Keratinocyte (primary cell): ENCODE results near the gene ALG6. TPM values are rescaled to one million over a fixed set of nuclear protein-coding genes. Genes with fewer than 3 reads are reported as not detected.

Source experiments
- DNase-seq: peaks from one replicate; pipeline ENCODE4 v3.0.0-alpha.2; 2011; ENCODE audit warnings: low read depth, missing footprints, low spot score
- FAIRE-seq: peaks from 2 replicates; lab custom pipeline; 2011; peaks lifted over from hg19 to GRCh38; lab: Jason Lieb, UNC
- H2AFZ ChIP-seq: 2 replicates; pipeline ENCODE4 v1.6.0; 2012; ENCODE audit warnings: low read length, control low read depth, inconsistent platforms; ENCODE audit not compliant: control insufficient read depth
- H3K27ac ChIP-seq: 2 replicates; pipeline ENCODE4 v1.5.1; 2011; ENCODE audit warnings: low read length; ENCODE audit not compliant: control insufficient read depth, insufficient read depth
- H3K27me3 ChIP-seq: 3 replicates; pipeline ENCODE4 v1.6.0; 2011; ENCODE audit warnings: low read length; ENCODE audit not compliant: control insufficient read depth, insufficient read depth; ENCODE audit errors: extremely low read depth
- H3K36me3 ChIP-seq, 2 experiments: 2 replicates in 1 of 2; 3 replicates in 1 of 2; pipeline ENCODE4 v1.5.1; 2011; ENCODE audit warnings: low read length in 2 of 2, mild to moderate bottlenecking in 1 of 2; ENCODE audit not compliant: control insufficient read depth in 2 of 2, insufficient read depth in 2 of 2; ENCODE audit errors: extremely low read depth in 1 of 2
- H3K4me1 ChIP-seq: 3 replicates; pipeline ENCODE4 v1.5.1; 2011; ENCODE audit warnings: low read length; ENCODE audit not compliant: control insufficient read depth, insufficient read depth; ENCODE audit errors: extremely low read depth
- H3K4me2 ChIP-seq: 3 replicates; pipeline ENCODE4 v1.6.0; 2011; ENCODE audit warnings: low read depth, low read length; ENCODE audit not compliant: control insufficient read depth, insufficient read depth; ENCODE audit errors: extremely low read depth
- H3K4me3 ChIP-seq, 3 experiments: fragments of 200-600 bp in 1 of 3; sonication (generic) in 1 of 3; 2 replicates in 2 of 3; 3 replicates in 1 of 3; pipeline ENCODE4 v1.5.1; 2011 to 2016; ENCODE audit warnings: low read length in 3 of 3, mild to moderate bottlenecking in 3 of 3, control low read depth in 2 of 3, inconsistent platforms in 1 of 3, low read depth in 1 of 3, mixed read lengths in 1 of 3, mixed run types in 1 of 3, moderate library complexity in 1 of 3; ENCODE audit not compliant: control insufficient read depth in 2 of 3, insufficient read depth in 2 of 3; ENCODE audit errors: extremely low read depth in 1 of 3
- H3K79me2 ChIP-seq: 2 replicates; pipeline ENCODE4 v1.6.0; 2012; ENCODE audit warnings: low read length; ENCODE audit not compliant: control insufficient read depth, insufficient read depth
- H3K9ac ChIP-seq: 3 replicates; pipeline ENCODE4 v1.6.0; 2011; ENCODE audit warnings: low read length; ENCODE audit not compliant: control insufficient read depth, insufficient read depth; ENCODE audit errors: extremely low read depth
- H3K9me1 ChIP-seq: 3 replicates; pipeline ENCODE4 v1.6.0; 2011; ENCODE audit warnings: low read length; ENCODE audit not compliant: control insufficient read depth, insufficient read depth; ENCODE audit errors: extremely low read depth
- H3K9me3 ChIP-seq: 2 replicates; pipeline ENCODE4 v1.5.1; 2012; ENCODE audit warnings: low read depth, low read length; ENCODE audit not compliant: control insufficient read depth
- H4K20me1 ChIP-seq: 3 replicates; pipeline ENCODE4 v1.6.0; 2011; ENCODE audit warnings: low read length; ENCODE audit not compliant: control insufficient read depth, insufficient read depth; ENCODE audit errors: extremely low read depth
- CTCF ChIP-seq, 3 experiments: IDR thresholded peaks in 1 of 3; conservative IDR thresholded peaks in 1 of 3; optimal IDR thresholded peaks in 1 of 3; 2 replicates in 2 of 3; 3 replicates in 1 of 3; pipeline versions ENCODE3 to v1.5.1; 2011; ENCODE audit warnings: low read length in 3 of 3, mild to moderate bottlenecking in 3 of 3, moderate library complexity in 2 of 3, control low read depth in 1 of 3, inconsistent platforms in 1 of 3; ENCODE audit not compliant: insufficient read depth in 2 of 3; ENCODE audit errors: extremely low read depth in 1 of 3
- EZH2 ChIP-seq: IDR thresholded peaks from one replicate; pipeline ENCODE4 v1.6.1; 2012; ENCODE audit warnings: inconsistent platforms, mild to moderate bottlenecking, low read length, moderate library complexity
- dilution Hi-C: fragments of 300-500 bp; cut with MboI; formaldehyde crosslinking; loops from one replicate; pipeline ENCODE4 v1.7.0; 2020; ENCODE audit warnings: low sequenced_read_pairs; ENCODE audit not compliant: extremely low pct_ligation_motif_present
- polyA plus RNA-seq, 5 experiments: library from polyadenylated mRNA; depleted of rRNA in 3 of 5; stranded (reverse) in 3 of 5; stranded (forward) in 1 of 5; unstranded in 1 of 5; fragments of >200 nt; gene quantifications; 1 replicate in 1 of 5; 2 replicates in 3 of 5; 3 replicates in 1 of 5; pipeline versions ENCODE4 v1.2.1 to v1.2.3, GENCODE V29; 2011 to 2012; ENCODE audit warnings: missing spikeins in 2 of 5, low read depth in 1 of 5, low replicate concordance in 1 of 5

The ALG6 gene
- polyA plus RNA-seq, 1 donor (not counting 4 experiments of a cell fraction or from before 2014, with no cell fraction given): 20.5 TPM

- no peak for FAIRE-seq
These were observed 40.9 kb downstream of the ALG6 start for GRCh38 chr1:63408331-63408730.

GRCh38 chr1:63411066-63411465, 43.6 kb downstream of the ALG6 start:
- Histone ChIP-seq H3K79me2 (no peaks in the 10 kb centered on the region), H3K4me2 (no peak overlapping the region), H3K9me3 (no peaks in the 10 kb centered on the region), H4K20me1 (no peaks in the 10 kb centered on the region), H3K9ac (no peak overlapping the region), H3K27me3 (no peaks in the 10 kb centered on the region), H3K4me3 (no peak overlapping the region), H3K9me1 (no peaks in the 10 kb centered on the region), H2AFZ (no peak overlapping the region), H3K4me1 (no peaks in the 10 kb centered on the region), H3K27ac (no peak overlapping the region), H3K36me3 (no peaks in the 10 kb centered on the region)
- no peak for TF ChIP-seq EZH2
- TF ChIP-seq CTCF (optimal IDR thresholded peaks at IDR 0.05 in 1 of 3, IDR thresholded peaks at IDR 0.05 in 1 of 3, conservative IDR thresholded peaks at IDR 0.05 in 1 of 3; ENCODE audit: extremely low read depth in 1 of 3, insufficient read depth in 2 of 3, low read length in 3 of 3): no peak
- dilution Hi-C loops: no loop called here
- FAIRE-seq: no peak
- no peak for DNase-seq

More at GRCh38 chr1:63408331-63408730, 40.9 kb downstream of the ALG6 start:
- Histone ChIP-seq H3K27me3 (no peaks in the 10 kb centered on the region), H3K4me2 (no peak overlapping the region), H3K79me2 (no peaks in the 10 kb centered on the region), H3K27ac (no peak overlapping the region), H3K4me3 (no peak overlapping the region), H4K20me1 (no peaks in the 10 kb centered on the region), H2AFZ (no peak overlapping the region), H3K9me1 (no peaks in the 10 kb centered on the region), H3K9me3 (no peaks in the 10 kb centered on the region), H3K4me1 (no peaks in the 10 kb centered on the region), H3K36me3 (no peaks in the 10 kb centered on the region), H3K9ac (no peak overlapping the region)
- TF ChIP-seq EZH2 (no peak), CTCF (optimal IDR thresholded peaks at IDR 0.05 in 1 of 3, IDR thresholded peaks at IDR 0.05 in 1 of 3, conservative IDR thresholded peaks at IDR 0.05 in 1 of 3; ENCODE audit: extremely low read depth in 1 of 3, insufficient read depth in 2 of 3, low read length in 3 of 3) (no peak)
- dilution Hi-C loops: no loop called here
- DNase-seq: no peak
